CD14-positive monocyte (primary cell): ENCODE data around the gene MISP. TPM values are rescaled to one million over a fixed set of nuclear protein-coding genes. Genes with fewer than 3 reads are reported as not detected.

Experiments
- DNase-seq, 3 donors: peaks; one replicate each; pipeline ENCODE4 v3.0.0-alpha.2; 2011 to 2022
- H2AFZ ChIP-seq: 2 replicates; pipeline ENCODE4 v1.6.0; 2012; ENCODE audit warnings: mild to moderate bottlenecking, low read depth, low read length, inconsistent platforms; ENCODE audit not compliant: insufficient read depth, poor library complexity, severe bottlenecking
- H3K27ac ChIP-seq, 2 donors: 1 replicate in 1 of 2; 2 replicates in 1 of 2; pipeline ENCODE4 v1.5.1; 2012 to 2013; ENCODE audit warnings: low read length in 2 of 2, control low read depth in 1 of 2, inconsistent platforms in 1 of 2, low read depth in 1 of 2, mild to moderate bottlenecking in 1 of 2
- H3K27me3 ChIP-seq, 2 donors: one replicate each; pipeline versions ENCODE4 v1.6.0 to v1.6.1; 2011 to 2013; ENCODE audit warnings: low read length in 2 of 2; ENCODE audit not compliant: control insufficient read depth in 2 of 2, insufficient read depth in 2 of 2
- H3K36me3 ChIP-seq, 2 donors: replicated peaks in 1 of 2; 1 replicate in 1 of 2; 2 replicates in 1 of 2; pipeline versions ENCODE4 v1.5.1 to v1.6.1; 2012 to 2013; ENCODE audit warnings: low read length in 2 of 2, control low read depth in 1 of 2, inconsistent platforms in 1 of 2, mild to moderate bottlenecking in 1 of 2; ENCODE audit not compliant: insufficient read depth in 2 of 2, control insufficient read depth in 1 of 2
- H3K4me1 ChIP-seq, 2 donors: 1 replicate in 1 of 2; 2 replicates in 1 of 2; pipeline versions ENCODE4 v1.5.1 to v1.6.1; 2012 to 2013; ENCODE audit warnings: low read length in 2 of 2, control low read depth in 1 of 2, inconsistent platforms in 1 of 2, mild to moderate bottlenecking in 1 of 2, moderate library complexity in 1 of 2; ENCODE audit not compliant: insufficient read depth in 2 of 2, control insufficient read depth in 1 of 2
- H3K4me2 ChIP-seq: replicated peaks from 2 replicates; pipeline ENCODE3; 2012; ENCODE audit warnings: low read length, moderate library complexity, mild to moderate bottlenecking; ENCODE audit not compliant: poor library complexity, severe bottlenecking; ENCODE audit errors: extremely low read depth
- H3K4me3 ChIP-seq, 3 experiments: fragments of 200-600 bp in 1 of 3; sonication (generic) in 1 of 3; replicated peaks in 1 of 3; 1 replicate in 2 of 3; 2 replicates in 1 of 3; pipeline ENCODE4 v1.5.1; 2011 to 2013; ENCODE audit warnings: low read length in 3 of 3, mild to moderate bottlenecking in 3 of 3, control low read depth in 2 of 3, low read depth in 2 of 3, inconsistent platforms in 1 of 3, moderate library complexity in 1 of 3
- H3K79me2 ChIP-seq: 2 replicates; pipeline ENCODE4 v1.6.0; 2012; ENCODE audit warnings: mild to moderate bottlenecking, control low read depth, inconsistent platforms, low read length, moderate library complexity; ENCODE audit not compliant: insufficient read depth
- H3K9ac ChIP-seq: 2 replicates; pipeline ENCODE4 v1.6.0; 2017; ENCODE audit warnings: low read length, mild to moderate bottlenecking; ENCODE audit not compliant: insufficient read depth, poor library complexity, severe bottlenecking
- H3K9me3 ChIP-seq, 2 donors: replicated peaks in 1 of 2; 1 replicate in 1 of 2; 2 replicates in 1 of 2; pipeline versions ENCODE4 v1.5.1 to v1.6.1; 2012 to 2013; ENCODE audit warnings: low read length in 2 of 2, control low read depth in 1 of 2; ENCODE audit not compliant: control insufficient read depth in 1 of 2, insufficient read depth in 1 of 2
- H4K20me1 ChIP-seq: 2 replicates; pipeline ENCODE4 v1.6.0; 2012; ENCODE audit warnings: mild to moderate bottlenecking, low read length, control low read depth, moderate library complexity; ENCODE audit not compliant: insufficient read depth
- H3K27ac Mint-ChIP-seq, 7 donors: one replicate each; pipeline ENCODE4 v1.8.0; 2020; ENCODE audit warnings: mild to moderate bottlenecking in 7 of 7, mixed read lengths in 7 of 7, moderate library complexity in 6 of 7, inconsistent platforms in 2 of 7
- H3K27me3 Mint-ChIP-seq, 3 donors: one replicate each; pipeline ENCODE4 v1.8.0; 2021 to 2022; ENCODE audit warnings: low read depth in 3 of 3, mild to moderate bottlenecking in 3 of 3, mixed read lengths in 3 of 3, moderate library complexity in 3 of 3, inconsistent platforms in 1 of 3
- H3K36me3 Mint-ChIP-seq, 2 donors: one replicate each; pipeline ENCODE4 v1.8.0; 2020; ENCODE audit warnings: mixed read lengths in 2 of 2, inconsistent platforms in 1 of 2, mild to moderate bottlenecking in 1 of 2
- H3K4me1 Mint-ChIP-seq: one replicate; pipeline ENCODE4 v1.8.0; 2020; ENCODE audit warnings: mild to moderate bottlenecking, mixed read lengths
- H3K4me3 Mint-ChIP-seq, 2 donors: one replicate each; pipeline ENCODE4 v1.8.0; 2020; ENCODE audit warnings: mild to moderate bottlenecking in 2 of 2, mixed read lengths in 2 of 2, moderate library complexity in 1 of 2
- H3K9me3 Mint-ChIP-seq, 7 donors: one replicate each; pipeline ENCODE4 v1.8.0; 2020 to 2022; ENCODE audit warnings: mixed read lengths in 7 of 7, mild to moderate bottlenecking in 6 of 7, moderate library complexity in 6 of 7, inconsistent platforms in 2 of 7
- WGBS: methylation state at CpG from one replicate; pipeline ENCODE4 v1.1.5; 2013; ENCODE audit warnings: missing lambda C conversion rate; ENCODE audit not compliant: insufficient coverage; 5-methylcytosine and 5-hydroxymethylcytosine counted together
- intact Hi-C, 2 donors: fragments of 100-400 bp; cut with micrococcal nuclease; formaldehyde crosslinking; loops; one replicate each; pipeline versions ENCODE4 v1.15.0 to v1.15.1; 2023
- polyA plus RNA-seq, 3 donors: library from polyadenylated mRNA; depleted of rRNA in 1 of 3; unstranded in 2 of 3; stranded (reverse) in 1 of 3; fragments of 300-500 nt in 2 of 3; fragments of >200 nt in 1 of 3; fragmentation: Illumina TruSeq in 2 of 3; gene quantifications; 1 replicate in 2 of 3; 2 replicates in 1 of 3; pipeline ENCODE4 v1.2.3, GENCODE V29; 2012 to 2021
- TF ChIP-seq, protein P1 (sequence below): fragments of 200-600 bp; IDR thresholded peaks from one replicate; pipeline ENCODE4 v1.8.0; 2022; ENCODE audit warnings: antibody characterized with exemption, mild to moderate bottlenecking

MISP gene
- polyA plus RNA-seq, 3 donors = not detected

DNA sequence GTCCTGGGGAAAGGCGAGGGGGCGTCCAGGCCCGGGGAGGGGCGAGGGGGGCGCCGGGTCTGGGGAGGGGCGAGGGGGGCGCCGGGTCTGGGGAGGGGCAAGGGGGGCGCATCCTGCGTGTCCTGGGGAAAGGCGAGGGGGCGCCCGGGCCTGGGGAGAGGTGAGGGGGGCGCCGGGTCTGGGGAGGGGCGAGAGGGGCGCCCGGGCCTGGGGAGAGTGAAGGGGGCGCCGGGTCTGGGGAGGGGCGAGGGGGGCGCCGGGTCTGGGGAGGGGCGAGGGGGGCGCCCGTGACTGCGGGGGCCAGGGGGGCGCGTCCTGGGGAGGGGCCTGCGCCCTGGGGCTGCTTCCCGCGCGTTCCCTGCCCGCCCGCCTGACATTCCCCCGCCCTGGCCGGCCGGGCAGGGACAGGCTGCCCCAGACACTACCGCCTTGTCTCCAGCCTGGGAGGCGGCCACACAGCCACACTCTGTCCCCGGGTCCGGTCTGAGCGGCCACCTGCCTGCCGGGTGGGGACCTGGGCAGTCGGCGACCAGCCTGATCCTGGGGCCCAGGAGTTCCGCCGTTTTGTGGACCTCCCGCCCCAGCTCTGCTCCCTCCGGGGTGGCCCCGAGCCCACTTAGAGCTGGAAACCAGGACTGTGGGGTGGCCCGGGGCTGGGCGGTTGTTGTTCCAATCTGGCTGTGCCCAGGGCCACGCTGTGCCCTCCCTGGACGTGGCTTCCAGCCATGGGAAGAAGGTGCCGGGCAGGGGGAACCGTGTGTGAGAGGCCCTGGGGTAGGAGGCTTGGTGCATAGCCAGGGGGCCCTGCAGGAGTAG is 30.4 kb upstream of the MISP start:
- H3K27ac Mint-ChIP-seq = no peak overlapping the region
- Histone ChIP-seq H3K36me3 (no peaks in the 10 kb centered on the region), H3K27me3 (peaks cover 7 to 22% of the 10 kb centered on the region in 2 donors), H3K27ac (no peak overlapping the region), H3K4me1 (peaks cover 10 to 17% of the 10 kb centered on the region in 2 donors), H3K4me3 (no peak overlapping the region), H3K9ac (no peak overlapping the region), H3K4me2 (no peak overlapping the region), H4K20me1 (no peaks in the 10 kb centered on the region), H3K79me2 (no peaks in the 10 kb centered on the region), H3K9me3 (peaks cover under 1 to 3% of the 10 kb centered on the region in 2 donors), H2AFZ (no peak overlapping the region)
- 10% methylated on average over 30 of the region's 58 CpGs for WGBS
- intact Hi-C loops = no loop called here
- peaks cover 18 to 45% (median 34%) of the 10 kb centered on the region in 3 donors for H3K27me3 Mint-ChIP-seq
- peak overlapping the region in 1 of 2 donors; percentile 63 for H3K4me3 Mint-ChIP-seq
- peaks cover 2 to 3% of the 10 kb centered on the region in 2 donors for H3K36me3 Mint-ChIP-seq
- peaks cover 4 to 14% (median 5%) of the 10 kb centered on the region in 7 donors for H3K9me3 Mint-ChIP-seq
- TF ChIP-seq, protein P1, sequence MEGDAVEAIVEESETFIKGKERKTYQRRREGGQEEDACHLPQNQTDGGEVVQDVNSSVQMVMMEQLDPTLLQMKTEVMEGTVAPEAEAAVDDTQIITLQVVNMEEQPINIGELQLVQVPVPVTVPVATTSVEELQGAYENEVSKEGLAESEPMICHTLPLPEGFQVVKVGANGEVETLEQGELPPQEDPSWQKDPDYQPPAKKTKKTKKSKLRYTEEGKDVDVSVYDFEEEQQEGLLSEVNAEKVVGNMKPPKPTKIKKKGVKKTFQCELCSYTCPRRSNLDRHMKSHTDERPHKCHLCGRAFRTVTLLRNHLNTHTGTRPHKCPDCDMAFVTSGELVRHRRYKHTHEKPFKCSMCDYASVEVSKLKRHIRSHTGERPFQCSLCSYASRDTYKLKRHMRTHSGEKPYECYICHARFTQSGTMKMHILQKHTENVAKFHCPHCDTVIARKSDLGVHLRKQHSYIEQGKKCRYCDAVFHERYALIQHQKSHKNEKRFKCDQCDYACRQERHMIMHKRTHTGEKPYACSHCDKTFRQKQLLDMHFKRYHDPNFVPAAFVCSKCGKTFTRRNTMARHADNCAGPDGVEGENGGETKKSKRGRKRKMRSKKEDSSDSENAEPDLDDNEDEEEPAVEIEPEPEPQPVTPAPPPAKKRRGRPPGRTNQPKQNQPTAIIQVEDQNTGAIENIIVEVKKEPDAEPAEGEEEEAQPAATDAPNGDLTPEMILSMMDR = no peak
- peaks cover 6% of the 10 kb centered on the region for H3K4me1 Mint-ChIP-seq
- no peak for DNase-seq

GRCh38 chr19:722553-723101 is 28.3 kb upstream of the MISP start:
- Histone ChIP-seq H4K20me1 (no peaks in the 10 kb centered on the region), H3K4me3 (no peak overlapping the region), H3K4me1 (peaks cover 10 to 17% of the 10 kb centered on the region in 2 donors), H3K9me3 (no peaks in the 10 kb centered on the region), H3K27me3 (peaks cover 7 to 22% of the 10 kb centered on the region in 2 donors), H3K79me2 (no peaks in the 10 kb centered on the region), H2AFZ (no peak overlapping the region), H3K4me2 (no peak overlapping the region), H3K9ac (no peak overlapping the region), H3K27ac (no peak overlapping the region), H3K36me3 (no peaks in the 10 kb centered on the region)
- TF ChIP-seq, protein P1 = no peak
- Mint-ChIP-seq H3K27me3 (peaks cover 18 to 50% (median 31%) of the 10 kb centered on the region in 3 donors), H3K9me3 (peaks cover 0 to 9% (median 0%) of the 10 kb centered on the region in 7 donors), H3K27ac (no peak overlapping the region), H3K4me1 (peaks cover 6% of the 10 kb centered on the region), H3K4me3 (no peak overlapping the region), H3K36me3 (peaks cover 0 to 2% of the 10 kb centered on the region in 2 donors)
- DNase-seq = no peak
- WGBS = 31% methylated on average over 16 of the region's 17 CpGs
- intact Hi-C loops = no loop called here
